Adipocyte (in vitro differentiated cells): ENCODE results near the gene NWD2.

Experiments
- DNase-seq: peaks from one replicate; pipeline ENCODE4 v3.0.0-alpha.2; 2015; ENCODE audit warnings: low read depth
- H3K27me3 ChIP-seq: replicated peaks from 2 replicates; pipeline ENCODE4 v1.7.0; 2013; ENCODE audit warnings: mild to moderate bottlenecking, low read length, moderate library complexity; ENCODE audit not compliant: control insufficient read depth, insufficient read depth
- H3K36me3 ChIP-seq: 2 replicates; pipeline ENCODE4 v1.7.0; 2013; ENCODE audit warnings: low read length, mild to moderate bottlenecking, moderate library complexity; ENCODE audit not compliant: control insufficient read depth, insufficient read depth, severe bottlenecking
- H3K4me1 ChIP-seq: 2 replicates; pipeline ENCODE4 v1.7.0; 2013; ENCODE audit warnings: mild to moderate bottlenecking, low read length, moderate library complexity; ENCODE audit not compliant: control insufficient read depth, insufficient read depth
- H3K4me3 ChIP-seq: 2 replicates; pipeline ENCODE4 v1.7.0; 2013; ENCODE audit warnings: mild to moderate bottlenecking, low read length, moderate library complexity
- H3K9ac ChIP-seq: 2 replicates; pipeline ENCODE4 v1.7.0; 2013; ENCODE audit warnings: mild to moderate bottlenecking, low read length, moderate library complexity
- H3K9me3 ChIP-seq: 2 replicates; pipeline ENCODE4 v1.7.0; 2013; ENCODE audit warnings: mild to moderate bottlenecking, low read length, moderate library complexity; ENCODE audit not compliant: control insufficient read depth

The NWD2 gene

DNA sequence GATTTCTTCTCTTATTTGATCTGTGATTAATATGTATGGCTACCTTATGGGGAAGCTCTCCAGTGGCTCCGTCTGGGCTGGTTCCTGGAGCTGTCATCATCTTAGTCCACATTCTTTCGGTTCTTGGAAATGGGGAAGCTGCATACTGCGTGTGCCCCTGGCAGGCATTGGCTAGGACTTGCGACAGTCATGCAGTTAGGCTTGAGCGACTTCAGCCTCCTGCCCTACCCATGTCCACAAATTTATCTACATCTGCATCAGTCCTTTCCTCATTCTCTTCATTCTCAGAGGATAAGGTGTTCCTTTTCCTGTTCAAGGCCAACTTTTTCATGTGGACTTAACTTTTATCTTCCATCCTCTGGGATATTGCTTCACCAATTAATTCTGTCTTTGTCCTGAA lies 227.4 kb downstream of the NWD2 start:
- no peaks in the 10 kb centered on the region for H3K9me3 ChIP-seq
- H3K4me3 ChIP-seq, result no peak overlapping the region
- no peaks in the 10 kb centered on the region for H3K4me1 ChIP-seq
- no peak overlapping the region for H3K9ac ChIP-seq
- DNase-seq, result no peak
- no peaks in the 10 kb centered on the region for H3K36me3 ChIP-seq
- H3K27me3 ChIP-seq, result peaks cover 6% of the 10 kb centered on the region

DNA sequence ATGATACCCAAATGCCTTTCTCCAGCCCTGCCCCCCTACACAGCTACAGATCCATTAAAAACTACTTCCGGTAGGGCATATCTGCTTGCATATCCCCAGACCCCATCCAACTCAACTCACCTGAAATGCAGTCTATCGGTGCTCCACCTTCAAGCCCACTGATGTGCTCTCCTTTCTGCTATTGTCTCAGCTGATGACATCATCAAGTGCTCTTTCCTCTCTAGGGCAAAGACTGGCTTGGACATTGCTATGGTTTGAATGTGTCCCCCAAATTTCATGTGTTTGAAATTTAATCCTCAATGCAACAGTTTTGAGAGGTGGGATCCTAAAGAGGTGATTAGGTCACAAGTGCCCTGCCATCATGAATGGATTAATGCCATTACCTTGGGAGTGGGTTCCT lies 229.3 kb downstream of the NWD2 start:
- Histone ChIP-seq H3K4me3 (no peak overlapping the region), H3K27me3 (peaks cover 3% of the 10 kb centered on the region), H3K9ac (no peak overlapping the region), H3K9me3 (no peaks in the 10 kb centered on the region), H3K4me1 (no peaks in the 10 kb centered on the region), H3K36me3 (no peaks in the 10 kb centered on the region)
- DNase-seq, result no peak

DNA sequence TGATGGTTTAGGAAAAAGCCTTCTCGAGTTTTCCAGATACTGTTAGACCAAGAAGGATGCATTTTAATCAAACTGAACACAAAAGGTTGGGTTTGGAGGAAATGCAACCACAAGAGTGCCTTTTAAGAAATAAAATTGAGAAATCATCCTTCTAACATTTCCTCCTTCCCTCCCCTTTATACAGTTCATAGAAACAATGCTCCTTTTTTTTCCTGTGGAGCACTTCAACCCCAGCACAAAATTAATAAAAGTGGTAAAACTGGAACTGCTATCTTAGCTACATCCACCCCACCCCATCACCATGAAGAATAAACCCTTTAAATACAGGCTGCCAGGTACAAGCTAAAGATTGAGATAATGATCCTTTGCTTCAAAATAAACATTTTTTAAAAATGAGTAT lies 230.5 kb downstream of the NWD2 start:
- Histone ChIP-seq H3K4me1 (peaks cover 4% of the 10 kb centered on the region), H3K4me3 (no peak overlapping the region), H3K9me3 (no peaks in the 10 kb centered on the region), H3K9ac (no peak overlapping the region), H3K27me3 (no peaks in the 10 kb centered on the region), H3K36me3 (no peaks in the 10 kb centered on the region)
- no peak for DNase-seq

DNA sequence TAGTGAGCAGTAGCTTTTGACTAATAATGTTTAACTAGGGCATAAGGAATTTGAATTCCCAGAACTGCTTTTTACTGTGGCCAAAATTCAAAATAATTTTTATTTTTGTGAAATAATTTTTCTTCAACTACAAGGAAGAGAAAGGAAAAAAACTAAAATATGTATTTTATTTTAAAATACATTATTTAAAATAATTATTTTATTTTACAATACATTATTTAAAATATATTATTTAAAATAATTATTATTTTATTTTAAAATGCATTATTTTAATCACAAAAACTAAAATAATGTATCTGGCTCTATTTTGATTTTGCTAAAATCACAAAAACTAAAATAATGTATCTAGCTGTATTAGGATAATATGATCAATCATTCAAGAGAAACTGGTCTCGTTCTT lies 231.2 kb downstream of the NWD2 start:
- Histone ChIP-seq H3K9me3 (no peaks in the 10 kb centered on the region), H3K4me1 (peaks cover 4% of the 10 kb centered on the region), H3K9ac (no peak overlapping the region), H3K4me3 (no peak overlapping the region), H3K27me3 (no peaks in the 10 kb centered on the region), H3K36me3 (no peaks in the 10 kb centered on the region)
- no peak for DNase-seq

DNA sequence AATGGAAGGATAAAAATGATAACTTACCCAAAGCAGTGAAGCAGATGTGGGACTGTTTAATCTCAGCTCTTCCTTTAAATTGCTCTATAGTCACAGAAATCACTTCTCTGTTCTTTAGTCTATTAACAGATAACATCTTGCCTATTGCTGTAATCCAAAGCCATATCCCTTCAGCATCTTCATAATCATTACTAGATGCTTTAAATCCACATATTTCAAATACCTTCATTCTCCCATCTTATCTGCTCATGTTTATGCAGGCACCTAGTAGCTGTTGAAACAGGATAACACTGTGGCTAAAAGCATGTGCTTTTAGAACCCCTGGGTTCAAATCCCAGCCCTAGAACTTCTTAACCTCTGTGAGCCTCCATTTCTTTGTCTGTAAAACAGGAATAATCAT lies 231.7 kb downstream of the NWD2 start:
- Histone ChIP-seq H3K4me3 (no peak overlapping the region), H3K9me3 (no peaks in the 10 kb centered on the region), H3K27me3 (no peaks in the 10 kb centered on the region), H3K9ac (no peak overlapping the region), H3K4me1 (peaks cover 4% of the 10 kb centered on the region), H3K36me3 (no peaks in the 10 kb centered on the region)
- no peak for DNase-seq

DNA sequence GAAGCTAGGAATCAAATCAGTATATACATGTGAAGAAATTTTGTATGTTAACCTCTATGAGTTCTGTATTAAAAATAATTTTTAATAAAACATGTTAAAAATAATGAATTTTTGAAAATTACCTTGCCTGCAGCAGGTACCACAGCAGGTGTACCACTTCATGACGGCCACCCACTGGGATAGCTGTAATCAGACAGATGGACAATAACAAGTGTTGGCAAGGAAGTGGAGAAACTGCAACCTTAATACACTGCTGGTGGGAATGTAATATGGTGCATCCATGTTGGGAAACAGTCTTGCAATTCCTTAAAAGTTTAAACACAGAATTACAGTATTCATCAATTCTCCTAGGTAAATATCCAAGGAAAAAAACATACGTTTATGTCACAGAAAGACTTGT lies 232.1 kb downstream of the NWD2 start:
- Histone ChIP-seq H3K4me3 (no peak overlapping the region), H3K27me3 (no peaks in the 10 kb centered on the region), H3K9ac (no peak overlapping the region), H3K36me3 (no peaks in the 10 kb centered on the region), H3K4me1 (peaks cover 4% of the 10 kb centered on the region), H3K9me3 (no peaks in the 10 kb centered on the region)
- no peak for DNase-seq

DNA sequence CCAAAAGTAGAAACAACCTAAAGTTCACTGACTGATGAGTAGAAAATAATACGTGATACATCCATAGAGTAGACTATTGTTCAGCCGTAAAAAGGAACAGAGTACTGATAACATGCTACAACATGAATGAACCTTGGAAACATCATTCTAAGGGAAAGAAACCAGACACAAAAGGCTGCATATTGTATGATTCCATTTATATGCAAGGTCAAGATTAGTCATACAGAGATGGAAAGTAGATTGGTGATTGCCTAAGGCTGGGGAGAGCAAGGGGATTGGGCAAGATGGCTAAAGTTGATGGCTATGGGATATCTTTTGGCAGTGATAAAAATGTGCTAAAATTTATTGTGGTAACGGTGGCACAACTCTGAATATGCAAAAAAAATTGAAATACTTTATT lies 232.6 kb downstream of the NWD2 start:
- Histone ChIP-seq H3K36me3 (no peaks in the 10 kb centered on the region), H3K9ac (no peak overlapping the region), H3K4me3 (no peak overlapping the region), H3K4me1 (peaks cover 4% of the 10 kb centered on the region), H3K27me3 (no peaks in the 10 kb centered on the region), H3K9me3 (no peaks in the 10 kb centered on the region)
- no peak for DNase-seq

DNA sequence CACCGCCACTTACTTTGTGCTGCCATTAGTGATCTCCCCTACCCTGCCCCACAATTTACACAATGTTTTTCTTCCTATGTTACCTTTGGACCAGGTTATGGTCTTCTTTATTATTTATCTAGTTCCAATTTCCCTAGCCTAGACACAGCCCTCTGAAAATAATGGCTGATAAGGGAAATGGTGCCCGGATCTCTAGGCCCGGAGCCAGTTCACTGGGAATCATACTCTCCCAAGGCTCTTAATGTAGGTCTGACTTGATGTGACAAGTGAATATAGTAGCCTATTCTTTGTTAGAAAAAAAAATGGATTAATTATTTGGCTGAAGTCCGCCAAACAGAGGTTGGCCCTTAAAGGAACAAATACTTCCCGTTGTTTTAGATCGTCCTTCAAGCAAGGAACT lies 233.6 kb downstream of the NWD2 start:
- Histone ChIP-seq H3K4me1 (peaks cover 6% of the 10 kb centered on the region), H3K36me3 (no peaks in the 10 kb centered on the region), H3K4me3 (no peak overlapping the region), H3K27me3 (no peaks in the 10 kb centered on the region), H3K9me3 (no peaks in the 10 kb centered on the region), H3K9ac (no peak overlapping the region)
- DNase-seq, result no peak

DNA sequence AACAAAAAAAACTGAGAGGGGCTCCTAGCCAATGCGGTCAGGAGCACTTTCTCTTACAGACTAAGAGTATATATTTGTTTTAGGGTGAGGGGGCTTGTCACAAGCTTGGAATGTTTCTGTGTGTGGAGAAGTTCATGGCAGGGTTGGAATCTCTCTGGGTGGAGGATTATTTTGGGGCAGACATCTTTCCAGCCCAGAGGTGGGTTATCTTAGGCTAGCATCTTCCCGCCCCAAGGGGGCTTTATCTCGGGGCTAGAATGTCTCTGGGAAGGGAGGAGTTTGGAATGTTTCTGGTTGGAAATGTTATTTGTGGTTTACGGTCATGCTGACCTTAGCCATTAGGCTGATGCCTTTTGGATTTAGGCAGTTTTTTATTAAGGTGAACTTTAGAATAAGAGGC lies 236.0 kb downstream of the NWD2 start:
- H3K27me3 ChIP-seq, result no peaks in the 10 kb centered on the region
- DNase-seq, result no peak
- no peaks in the 10 kb centered on the region for H3K9me3 ChIP-seq
- H3K4me1 ChIP-seq, result peaks cover 6% of the 10 kb centered on the region
- no peak overlapping the region for H3K9ac ChIP-seq
- no peak overlapping the region for H3K4me3 ChIP-seq
- no peaks in the 10 kb centered on the region for H3K36me3 ChIP-seq

DNA sequence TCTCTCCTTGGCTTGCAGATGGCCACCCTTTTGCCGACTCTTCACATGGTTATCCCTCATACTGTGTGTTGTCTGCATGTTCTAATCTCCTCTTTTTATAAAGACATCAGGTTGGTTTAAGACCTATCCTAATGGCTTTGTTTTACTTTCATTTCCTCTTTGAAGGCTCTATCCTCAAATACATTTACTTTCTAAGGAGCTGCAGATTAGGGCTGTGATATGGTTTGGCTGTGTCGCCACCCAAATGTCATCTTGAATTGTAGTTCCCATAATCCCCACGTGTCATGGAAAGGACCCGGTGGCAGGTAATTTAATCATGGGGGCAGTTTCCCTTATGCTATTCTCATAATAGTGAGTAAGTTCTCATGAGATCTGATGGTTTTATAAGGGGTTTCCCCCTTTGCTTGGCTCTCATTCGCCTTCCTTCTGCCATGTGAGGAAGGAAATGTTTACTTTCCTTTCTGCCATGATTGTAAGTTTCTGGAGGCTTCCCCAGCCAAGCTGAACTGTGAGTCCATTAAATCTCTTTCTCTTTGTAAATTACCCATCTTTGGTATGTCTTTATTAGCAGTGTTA lies 237.1 kb downstream of the NWD2 start:
- Histone ChIP-seq H3K9ac (no peak overlapping the region), H3K9me3 (no peaks in the 10 kb centered on the region), H3K36me3 (no peaks in the 10 kb centered on the region), H3K27me3 (no peaks in the 10 kb centered on the region), H3K4me3 (no peak overlapping the region), H3K4me1 (peaks cover 6% of the 10 kb centered on the region)
- no peak for DNase-seq

DNA sequence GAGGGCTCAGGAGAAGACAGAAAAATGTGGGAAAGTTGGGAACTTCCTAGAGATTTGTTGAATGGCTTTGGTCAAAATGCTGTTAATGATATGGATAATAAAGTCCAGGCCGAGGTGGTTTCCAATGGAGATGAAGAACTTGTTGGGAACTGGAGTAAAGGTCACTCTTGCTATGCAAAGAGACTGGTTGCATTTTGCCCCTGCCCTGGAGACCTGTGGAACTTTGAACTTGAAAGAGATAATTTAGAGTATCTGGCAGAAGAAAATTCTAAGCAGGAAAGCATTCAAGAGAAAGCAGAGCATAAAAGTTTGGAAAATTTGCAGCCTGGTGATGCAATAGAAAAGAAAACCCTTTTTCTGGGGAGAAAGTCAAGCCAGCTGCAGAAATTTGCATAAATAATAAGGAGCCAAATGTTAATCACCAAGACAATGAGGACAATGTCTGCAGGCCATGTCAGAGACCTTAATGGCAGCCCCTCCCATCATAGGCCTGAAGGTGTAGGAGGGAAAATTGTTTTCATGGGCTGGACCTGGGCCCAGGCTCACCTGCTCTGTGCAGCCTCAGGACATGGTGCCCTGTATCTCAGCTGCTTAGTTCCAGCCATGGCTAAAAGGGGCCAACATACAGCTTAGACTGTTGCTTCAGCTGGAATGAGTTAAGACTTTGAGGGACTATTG lies 237.8 kb downstream of the NWD2 start:
- no peaks in the 10 kb centered on the region for H3K36me3 ChIP-seq
- no peak overlapping the region for H3K9ac ChIP-seq
- DNase-seq, result no peak
- no peaks in the 10 kb centered on the region for H3K9me3 ChIP-seq
- H3K4me1 ChIP-seq, result peaks cover 6% of the 10 kb centered on the region
- no peak overlapping the region for H3K4me3 ChIP-seq
- H3K27me3 ChIP-seq, result no peaks in the 10 kb centered on the region

DNA sequence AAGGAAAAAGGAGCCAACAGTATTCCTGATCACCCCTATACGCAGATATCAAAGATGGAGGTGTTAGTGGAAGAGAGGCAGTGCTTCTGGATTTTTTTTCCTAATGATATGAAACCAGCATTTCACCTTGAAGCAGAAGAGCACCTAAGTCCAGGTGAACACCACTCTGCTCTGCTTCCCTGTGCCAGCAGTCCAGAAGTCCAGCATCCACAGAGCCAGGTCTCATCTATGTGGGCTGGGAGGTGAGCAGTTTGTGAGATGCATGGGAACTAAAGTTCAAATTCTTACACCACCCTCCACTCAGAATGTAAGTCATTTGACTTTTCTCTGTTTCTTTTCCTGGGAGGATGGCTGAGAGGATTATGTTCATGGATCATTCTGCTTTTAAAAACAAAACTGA lies 239.1 kb downstream of the NWD2 start:
- Histone ChIP-seq H3K4me3 (no peak overlapping the region), H3K27me3 (no peaks in the 10 kb centered on the region), H3K9me3 (no peaks in the 10 kb centered on the region), H3K9ac (no peak overlapping the region), H3K36me3 (no peaks in the 10 kb centered on the region), H3K4me1 (peaks cover 6% of the 10 kb centered on the region)
- DNase-seq, result no peak
